LHCN-M2 (cell line): ENCODE measurements around the gene HGFAC. TPM values are rescaled to one million over a fixed set of nuclear protein-coding genes. Genes with fewer than 3 reads are reported as not detected.

Experiments
- DNase-seq: peaks from one replicate; pipeline ENCODE4 v3.0.0-alpha.2; 2012; ENCODE audit warnings: low read depth
- total RNA-seq: library from RNA; depleted of rRNA; stranded (reverse); fragments of >200 nt; gene quantifications from 2 replicates; pipeline ENCODE4 v1.2.3, GENCODE V29; 2014

The HGFAC gene
- total RNA-seq, 1 experiment from 2014 or later, result 0.40 TPM

DNA sequence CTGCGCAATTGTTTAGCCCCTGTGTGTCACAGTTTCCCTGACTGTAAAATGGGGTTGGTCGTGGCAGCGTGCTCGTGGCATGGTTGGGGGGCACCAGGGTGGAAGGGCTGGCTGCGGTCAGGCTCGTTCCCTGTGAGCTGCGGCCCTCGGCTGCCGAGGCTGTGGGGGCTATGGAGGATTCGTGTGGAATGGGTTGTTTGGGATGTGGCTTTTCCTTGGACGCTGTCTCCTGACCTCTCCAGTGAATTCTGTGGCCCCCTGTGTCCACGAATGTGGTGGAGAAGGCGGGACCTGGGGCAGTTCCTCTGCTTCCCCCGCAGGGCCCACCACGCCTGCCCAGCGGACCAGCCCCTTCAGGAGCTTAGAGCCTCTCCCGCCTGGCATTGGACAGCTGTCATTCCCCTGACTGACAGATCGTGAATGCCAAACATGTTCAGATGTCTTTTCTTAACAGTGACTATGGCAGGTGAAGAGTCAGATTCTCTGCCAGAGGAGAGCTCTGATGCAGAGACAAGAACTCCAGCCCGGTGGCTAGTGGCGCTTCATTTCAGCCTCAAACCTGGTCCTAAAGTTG is 17.2 kb upstream of the HGFAC start:
- no peak for DNase-seq

DNA sequence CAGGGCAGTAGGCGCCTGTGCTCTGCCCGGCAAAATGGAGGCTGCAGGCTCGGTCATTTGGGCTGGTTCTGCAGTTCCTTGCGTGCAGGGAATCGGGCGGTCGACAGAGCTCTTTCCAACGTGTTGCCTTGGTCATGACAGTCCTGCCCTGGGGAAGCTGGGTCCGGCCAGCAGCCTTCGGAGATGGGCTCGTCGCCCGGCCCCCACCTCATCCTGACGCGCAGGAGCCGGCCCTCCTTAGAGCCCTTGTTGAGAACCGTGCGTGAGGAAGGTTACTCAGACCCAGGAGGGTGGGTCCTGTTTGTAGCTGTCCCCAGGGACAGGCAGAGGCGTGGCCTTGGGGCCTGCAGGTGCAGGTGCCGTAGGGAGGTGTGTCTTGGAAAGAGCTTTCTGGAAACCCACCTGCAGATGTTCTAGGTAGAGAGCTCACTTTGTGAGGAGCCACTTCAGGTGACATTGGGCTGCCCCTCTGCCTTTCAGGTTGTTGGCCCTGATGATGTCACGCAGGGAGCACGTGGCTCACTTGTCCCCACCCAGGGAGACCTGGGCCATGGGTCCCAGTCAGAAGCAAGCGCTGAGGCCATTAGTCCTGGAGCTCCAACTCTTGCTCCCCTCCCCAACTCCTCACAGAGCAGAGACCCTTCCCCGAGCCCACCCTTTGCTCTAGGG is 15.2 kb upstream of the HGFAC start:
- DNase-seq, result no peak

DNA sequence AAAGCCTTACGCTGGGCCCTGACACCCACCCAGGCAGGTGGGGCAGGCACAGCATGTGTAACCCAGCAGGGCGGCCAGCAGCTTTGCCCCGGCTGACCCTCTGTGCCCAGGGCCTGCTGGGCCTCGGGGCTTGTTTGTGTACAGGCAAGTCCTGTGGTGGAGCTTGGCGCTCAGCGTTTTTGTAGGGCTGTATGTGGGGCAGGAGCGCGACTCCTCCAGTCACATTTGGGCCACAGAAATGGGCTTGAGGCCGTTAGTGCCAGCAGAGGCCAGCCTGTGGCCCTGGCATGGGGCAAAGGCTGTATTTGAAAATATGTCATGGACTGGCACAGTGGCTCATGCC is 14.7 kb upstream of the HGFAC start:
- DNase-seq, result no peak

DNA sequence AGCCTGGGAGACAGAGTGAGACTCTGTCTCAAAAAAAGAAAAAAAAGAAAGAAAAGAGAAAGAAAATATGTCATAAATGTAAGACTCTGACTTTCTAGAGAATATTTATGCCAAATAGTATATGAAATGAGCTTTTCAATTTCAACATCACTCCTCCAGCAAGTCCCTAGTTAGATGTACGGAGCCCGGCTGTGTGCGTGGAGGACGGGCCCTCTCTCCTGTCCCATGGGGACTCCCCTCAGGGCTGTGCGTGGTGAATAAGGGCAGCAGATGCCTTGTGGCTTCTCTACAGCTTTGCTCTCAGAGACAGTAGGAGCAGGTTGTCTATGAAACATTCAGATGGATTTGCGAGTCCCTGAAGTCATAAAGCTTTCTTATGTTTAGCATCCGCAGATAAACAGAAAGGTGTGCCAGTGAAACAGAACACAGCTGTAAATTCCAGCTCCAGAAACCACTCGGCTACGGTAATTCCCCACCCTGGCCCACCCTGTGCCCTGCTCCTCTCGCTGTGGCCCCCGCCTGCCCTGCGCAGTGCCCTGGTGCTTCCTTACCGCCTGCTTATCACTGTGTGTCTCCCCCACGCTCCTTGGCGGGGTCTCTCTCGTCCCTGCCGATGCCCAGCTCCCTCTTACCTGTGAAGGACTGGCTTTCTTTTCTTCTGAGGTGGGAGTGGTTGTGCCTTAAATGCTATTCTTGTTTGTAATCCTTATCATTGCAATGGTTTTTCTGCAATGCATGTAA is 13.9 kb upstream of the HGFAC start:
- DNase-seq, result no peak

DNA sequence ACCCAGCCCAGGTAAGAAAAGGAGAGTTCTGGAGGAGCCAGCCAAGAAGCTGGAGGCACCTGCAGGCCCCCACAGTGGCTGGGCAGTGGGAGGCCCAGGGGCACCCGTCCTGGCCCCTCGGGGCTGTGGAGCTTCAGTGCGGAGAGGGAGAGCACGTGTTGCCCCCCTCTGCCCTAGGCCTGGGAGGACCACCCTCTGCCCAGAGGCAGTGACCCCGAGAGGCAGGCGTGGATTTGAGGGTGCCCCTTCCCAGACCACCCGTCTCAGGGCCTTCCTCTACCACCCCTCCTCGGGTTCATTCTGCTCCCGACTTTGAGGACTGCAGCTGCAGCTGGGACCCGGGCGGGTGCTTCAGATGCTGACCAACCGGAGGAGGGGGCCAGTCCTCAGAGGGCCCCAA is 12.1 kb upstream of the HGFAC start:
- DNase-seq, result no peak

DNA sequence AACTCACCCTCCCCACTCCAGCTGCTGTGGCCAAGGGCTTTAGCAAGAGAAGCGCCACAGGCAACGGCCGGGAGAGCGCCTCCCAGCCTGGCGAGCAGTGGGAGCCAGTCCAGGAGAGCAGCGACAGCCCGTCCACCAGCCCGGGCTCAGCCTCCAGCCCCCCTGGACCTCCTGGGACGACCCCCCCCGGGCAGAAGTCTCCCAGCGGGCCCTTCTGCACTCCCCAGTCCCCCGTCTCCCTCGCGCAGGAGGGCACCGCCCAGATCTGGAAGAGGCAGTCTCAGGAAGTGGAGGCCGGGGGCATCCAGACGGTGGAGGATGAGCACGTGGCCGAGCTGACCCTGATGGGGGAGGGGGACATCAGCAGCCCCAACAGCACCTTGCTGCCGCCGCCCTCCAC is 11.2 kb upstream of the HGFAC start:
- no peak for DNase-seq

DNA sequence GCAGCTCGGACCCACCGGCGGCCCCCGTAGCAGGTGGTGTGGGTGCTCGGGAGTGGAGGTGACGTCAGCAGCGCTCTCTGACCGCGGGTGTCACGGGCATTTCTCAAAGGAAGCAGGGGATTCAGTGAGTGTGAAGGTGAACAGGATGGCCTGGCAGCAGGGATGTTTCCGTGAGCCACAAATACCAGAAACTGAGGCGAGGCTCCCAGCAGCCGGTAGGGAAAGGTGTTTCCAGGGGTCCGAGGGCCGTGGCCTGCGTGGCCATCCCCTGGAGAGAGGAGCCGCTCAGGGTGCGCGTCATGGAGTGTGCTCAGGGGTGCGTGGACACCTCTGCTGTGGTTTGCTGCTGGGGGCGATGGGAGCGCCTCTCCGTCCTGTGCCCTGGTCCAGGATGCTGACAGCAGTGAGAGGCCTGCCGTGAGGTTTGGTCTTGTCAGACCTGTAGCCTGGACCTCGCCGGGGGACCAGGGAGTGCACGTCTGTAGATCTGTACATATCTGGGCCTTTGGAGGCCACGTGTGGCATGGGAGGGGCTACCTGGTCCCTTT is 10.2 kb upstream of the HGFAC start:
- DNase-seq, result no peak

DNA sequence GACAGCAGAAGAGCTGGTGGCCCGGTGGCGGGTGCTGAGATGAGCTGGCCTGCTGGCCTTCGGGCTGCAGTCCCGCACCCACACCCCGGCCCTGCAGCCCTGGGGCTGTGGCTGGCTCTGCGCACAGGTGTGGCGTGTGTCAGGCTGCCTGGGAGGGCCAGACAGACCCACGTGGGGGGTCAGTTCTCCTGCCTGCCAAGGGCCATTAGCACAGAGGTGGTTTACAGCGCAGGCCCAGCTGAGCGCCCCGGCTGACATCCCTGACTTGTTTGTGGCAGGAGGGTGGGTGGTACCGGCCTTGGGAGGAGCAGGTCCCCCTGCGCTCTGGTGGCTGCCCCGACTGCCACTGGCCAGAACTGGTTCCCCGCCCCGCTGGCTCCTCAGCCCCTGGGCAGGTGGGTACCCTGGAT is 9.4 kb upstream of the HGFAC start:
- no peak for DNase-seq

DNA sequence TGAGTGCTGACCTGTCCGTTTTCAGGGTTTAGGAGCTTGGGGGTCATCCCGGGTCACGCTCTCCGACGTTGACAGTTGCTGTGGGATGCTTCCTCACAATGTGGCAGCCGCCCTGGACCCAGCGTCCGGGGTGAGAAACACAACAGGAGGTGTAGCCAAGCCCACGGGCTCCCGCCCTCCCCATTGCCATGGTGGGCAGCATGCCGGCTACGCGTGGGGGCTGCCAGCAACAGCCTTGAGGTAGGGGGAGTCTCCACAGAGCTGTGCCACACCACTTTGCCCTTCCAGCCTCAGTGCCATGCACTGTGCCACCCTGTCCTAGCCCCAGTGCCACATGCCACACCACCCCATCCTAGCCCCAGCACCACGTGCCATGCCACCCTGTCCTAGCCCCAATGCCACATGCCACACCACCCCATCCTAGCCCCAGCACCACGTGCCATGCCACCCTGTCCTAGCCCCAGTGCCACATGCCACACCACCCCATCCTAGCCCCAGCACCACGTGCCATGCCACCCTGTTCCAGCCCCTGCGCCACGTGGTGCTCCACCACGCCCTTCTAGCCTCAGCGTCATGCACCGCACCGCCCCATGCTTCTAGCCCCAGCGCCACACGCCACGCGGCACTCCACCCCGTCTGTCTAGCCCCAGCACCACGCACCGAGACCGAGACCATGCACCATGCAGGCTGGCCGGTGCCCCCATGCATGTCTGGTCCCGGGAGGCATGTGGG is 8.5 kb upstream of the HGFAC start:
- no peak for DNase-seq

DNA sequence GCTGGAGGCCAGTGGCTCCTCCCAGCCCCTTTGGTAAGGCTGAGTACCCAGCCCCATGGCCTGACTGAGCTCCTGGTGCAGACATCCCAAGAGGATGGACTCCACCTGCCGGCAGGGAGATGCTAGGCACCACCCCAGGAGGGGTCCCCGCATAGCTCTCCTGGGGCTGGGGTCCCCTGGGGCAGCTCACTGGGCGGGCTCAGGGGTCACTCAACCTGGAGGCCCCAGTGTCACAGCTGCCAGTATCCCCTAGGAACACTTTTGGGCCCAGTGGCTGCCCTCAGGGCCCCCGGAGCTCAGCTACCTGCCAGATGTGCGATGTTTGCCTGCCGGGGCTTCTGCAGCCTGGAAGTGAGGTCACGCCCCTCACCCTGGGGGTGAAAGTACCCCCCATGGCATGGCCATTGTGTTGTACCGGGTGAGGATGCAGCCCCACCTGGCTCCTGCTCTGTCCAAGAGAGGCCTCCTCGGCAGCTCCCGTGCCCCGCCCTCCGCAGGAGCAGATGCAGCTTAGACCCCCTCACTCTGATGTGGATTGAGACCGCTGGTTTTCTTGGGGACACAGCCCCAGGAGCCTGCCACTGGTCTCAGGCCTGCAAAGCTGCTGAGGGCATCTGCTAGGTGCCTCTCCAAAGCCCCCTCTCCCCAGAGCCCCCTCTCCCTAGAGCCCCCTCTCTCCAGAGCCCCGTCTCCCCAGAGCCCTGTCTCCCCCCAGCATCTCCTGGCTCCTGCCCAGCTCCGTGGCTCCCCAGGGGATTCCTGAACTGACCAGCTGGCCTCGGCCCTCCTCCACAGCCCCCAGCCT is 6.7 kb upstream of the HGFAC start:
- no peak for DNase-seq

DNA sequence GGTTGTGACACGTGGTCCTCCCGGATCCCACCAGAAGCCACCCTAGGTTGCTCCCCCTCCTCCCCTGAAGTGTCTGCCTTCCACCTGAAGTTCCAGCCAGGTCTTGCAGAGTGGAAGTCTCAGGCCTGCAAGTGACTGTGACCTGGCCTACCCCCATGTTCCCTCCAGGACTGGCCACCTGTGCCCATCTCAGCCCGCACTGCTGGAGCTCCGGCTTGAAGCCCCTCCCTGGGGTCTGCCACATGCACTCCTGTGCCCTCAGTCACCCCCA is 6.1 kb upstream of the HGFAC start:
- no peak for DNase-seq

DNA sequence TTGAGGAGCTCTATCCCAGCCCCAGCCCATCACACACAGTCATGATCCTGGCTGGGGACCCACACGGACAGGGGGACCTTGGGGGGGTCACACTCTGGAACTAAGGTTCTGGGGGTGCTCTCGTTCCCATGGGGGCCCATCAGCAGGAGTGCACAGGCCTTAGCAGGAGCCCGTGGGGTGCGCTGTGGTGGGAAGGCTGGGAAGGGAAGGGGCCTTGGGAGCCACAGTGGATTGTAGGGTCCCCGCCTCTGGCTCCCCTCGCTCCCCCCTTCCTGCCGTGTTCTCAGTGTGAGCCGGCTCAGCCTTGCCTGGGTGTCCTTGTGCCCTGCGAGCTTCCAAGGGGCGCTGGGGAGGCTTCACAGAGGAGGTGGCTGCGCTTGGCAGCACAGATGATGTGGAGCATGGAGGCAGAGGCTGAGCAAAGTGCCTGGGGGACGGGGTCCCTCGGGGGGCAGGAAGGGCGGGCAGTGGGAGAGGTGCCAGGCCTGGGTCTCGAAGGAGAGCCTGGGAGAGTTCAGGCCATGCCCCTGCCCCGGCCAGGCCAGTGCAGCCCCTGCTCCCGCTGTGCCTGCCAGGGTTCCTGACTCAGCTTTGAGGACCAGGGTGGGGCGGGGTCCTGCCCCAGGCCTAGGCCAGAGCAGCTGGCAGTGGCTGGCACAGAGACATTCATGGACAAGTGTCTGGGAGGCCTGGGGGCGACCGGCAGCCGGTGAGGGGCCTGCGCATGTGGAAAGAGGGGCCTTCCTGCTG is 5.5 kb upstream of the HGFAC start:
- no peak for DNase-seq

DNA sequence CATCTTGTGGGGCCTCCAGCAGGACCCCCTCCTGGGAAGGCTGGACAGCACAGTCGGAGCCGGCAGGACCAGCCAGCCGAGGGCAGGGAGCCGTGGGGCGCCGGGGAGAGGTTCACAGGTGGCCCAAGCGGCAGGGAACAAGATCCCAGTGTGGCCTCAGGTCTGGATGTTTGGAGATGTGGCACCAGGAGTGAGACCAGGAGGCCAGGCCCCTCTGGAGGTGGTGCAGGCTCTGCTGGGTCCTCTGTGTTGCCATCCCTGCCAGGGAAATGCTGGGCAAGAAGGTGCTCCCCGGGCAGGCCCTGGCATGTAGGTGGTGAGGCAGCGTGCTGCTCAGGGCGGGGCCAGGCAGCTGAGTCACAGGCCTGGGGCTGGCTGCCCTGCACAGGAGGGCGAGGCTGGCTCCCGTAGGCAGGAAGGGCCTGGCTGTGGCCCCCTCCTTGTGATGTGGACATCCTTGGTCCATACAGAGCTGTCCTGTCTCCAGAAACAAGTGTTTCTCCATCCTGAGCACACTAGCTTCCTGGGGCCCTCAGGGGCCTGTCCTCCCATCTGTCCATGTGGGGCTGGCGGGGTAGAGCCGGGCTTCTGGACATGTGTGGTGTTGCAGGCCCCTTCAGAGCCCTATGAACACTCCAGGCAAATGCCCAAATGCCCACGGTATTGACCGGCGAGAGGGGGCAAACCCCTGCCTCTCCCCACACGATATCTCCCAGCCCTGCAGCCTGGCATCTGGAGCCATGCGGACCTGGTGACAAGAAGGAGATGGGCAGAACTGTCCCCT is 4.8 kb upstream of the HGFAC start:
- peak; percentile 75 for DNase-seq

DNA sequence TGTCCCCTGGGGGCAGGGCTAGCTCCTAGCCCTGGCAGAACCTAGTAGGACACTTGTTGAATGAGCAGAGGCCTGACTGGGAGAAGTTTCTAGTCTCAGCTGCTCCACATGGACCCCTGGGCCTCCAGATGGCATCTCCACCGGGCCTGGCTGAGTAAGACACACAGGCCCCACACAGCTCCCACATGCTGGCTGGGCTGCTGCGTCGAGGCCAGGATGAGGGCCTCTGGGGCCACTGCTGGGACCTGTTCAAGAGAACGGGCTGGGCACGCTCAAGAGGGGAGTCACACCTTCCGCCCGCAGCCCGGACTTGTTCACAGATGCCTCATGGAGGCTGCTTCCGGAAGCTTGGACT is 4.2 kb upstream of the HGFAC start:
- no peak for DNase-seq

DNA sequence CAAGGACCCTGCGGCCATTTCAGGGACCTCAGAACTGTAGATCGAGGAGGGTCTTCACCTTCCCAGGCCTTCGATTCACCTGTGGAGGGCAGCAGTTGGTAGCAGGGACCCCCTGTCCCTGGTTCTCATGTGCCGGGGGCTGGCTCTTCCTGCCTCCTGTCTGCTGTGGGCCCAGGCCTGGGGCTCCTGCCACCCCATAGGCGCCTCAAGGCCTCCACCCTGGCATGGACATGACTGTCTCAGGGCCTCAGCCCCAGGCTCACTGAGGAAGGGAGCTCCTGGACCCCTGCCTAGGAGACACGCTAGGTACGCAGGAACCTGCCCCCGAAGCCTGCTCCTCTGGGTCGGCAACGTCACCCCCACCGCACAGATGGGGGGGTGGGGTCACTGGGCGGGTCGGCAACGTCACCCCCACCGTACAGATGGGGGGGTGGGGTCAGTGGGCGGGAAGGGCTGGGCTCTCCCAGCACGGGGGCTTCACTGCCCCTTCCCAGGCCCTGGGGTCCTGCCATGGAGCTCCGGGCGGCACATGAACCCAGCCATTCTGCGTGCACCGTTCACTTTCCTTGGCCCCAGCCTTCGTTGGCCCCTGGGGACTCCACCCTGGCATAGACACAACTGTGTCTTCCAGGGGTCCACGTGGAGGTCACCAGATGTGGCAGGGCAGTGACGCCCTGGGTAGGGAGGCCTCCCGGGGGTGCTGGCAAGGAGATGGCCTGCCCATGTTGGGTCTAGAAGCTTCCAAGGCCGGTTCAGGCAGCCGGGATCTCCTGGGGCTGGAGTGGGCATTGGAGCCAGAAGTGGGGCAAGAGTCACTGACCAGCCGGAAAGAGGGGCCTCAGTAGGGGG is 3.5 kb upstream of the HGFAC start:
- no peak for DNase-seq

DNA sequence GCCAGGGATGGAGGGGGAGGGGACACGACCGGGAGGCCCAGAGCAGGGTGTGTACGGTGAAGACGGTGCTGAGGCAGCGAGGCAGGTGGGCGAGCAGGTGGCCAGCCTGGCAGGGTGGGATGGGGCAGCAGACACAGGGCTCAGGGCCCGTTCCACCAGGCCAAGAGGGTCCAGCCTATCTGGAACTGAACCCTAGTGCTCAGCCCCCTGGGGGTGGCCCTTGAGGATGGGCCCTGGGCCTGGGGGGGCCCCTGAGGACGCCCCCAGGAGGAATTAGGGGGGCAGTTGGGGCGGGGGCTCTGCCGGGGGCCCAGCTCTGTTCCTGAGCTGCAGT is 3.0 kb upstream of the HGFAC start:
- no peak for DNase-seq

DNA sequence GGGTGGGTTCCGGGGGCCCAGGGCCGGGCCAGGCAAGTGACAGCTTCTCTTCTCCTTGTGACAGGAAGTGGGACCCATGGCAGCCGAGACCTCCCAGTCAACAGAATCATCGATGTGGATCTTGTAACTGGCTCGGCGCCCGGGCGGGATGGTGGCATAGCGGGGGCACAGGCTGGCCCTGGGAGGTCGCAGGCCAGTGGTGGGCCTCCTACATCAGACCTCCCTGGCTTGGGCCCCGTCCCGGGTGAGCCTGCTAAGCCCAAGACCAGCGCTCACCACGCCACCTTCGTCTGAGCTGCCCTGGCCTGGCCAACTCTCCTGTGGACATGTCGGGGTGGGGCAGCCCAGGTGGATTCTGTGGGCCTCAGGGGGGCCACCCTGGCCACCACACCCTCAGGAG is 2.4 kb upstream of the HGFAC start:
- no peak for DNase-seq

DNA sequence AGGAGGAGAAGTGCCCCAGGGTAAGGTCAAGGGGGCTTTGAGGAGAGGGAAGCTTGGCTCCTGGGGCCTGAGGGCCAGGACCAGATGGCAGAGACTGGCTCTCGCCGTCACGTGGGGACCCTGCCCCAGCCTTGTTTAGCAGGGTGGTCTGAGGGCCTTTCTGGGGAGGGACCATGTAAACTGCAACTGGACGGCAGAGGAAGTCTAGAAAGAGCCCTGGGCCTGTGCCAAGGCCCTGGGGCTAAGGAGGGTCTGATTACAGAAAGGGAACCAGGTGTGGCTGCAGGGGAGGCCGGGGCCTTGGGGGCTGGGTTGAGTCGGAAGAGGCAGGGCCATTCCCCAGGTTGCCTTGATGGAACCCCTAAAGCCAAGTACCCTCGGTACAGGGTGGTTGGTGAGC is 1.8 kb upstream of the HGFAC start:
- DNase-seq, result no peak

DNA sequence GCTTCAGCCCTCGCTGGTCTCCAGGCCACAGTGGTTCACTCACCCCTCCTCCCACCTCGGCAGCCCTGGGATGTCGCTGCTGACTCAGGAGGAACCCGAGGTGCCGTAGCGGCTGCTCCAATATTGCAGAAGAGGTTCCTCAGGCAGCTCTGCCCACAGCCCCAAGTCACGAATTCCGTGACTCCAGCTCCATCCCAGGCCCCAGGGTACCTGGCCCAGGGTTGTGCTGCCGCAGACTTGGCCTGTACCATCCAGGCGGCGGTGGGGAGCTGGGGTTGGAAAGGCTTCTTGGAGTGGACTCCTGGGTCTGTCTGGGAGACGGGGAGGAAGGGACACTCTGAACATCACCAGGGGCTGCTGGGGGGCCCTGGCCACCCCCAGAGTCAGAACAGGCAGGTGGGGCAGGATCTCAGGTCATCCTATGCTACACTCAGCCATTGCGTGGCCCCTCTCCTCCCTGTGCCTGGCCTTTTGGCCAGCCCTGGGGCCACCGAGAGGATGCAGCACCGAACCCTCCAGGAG is 728 bp upstream of the HGFAC start:
- peak; percentile 28 for DNase-seq
